Measurements from ENCODE around the gene TMEM236.
A peak's percentile ranks its signal among the peaks of the same experiment; 100 is the strongest.

TMEM236 gene

DNA sequence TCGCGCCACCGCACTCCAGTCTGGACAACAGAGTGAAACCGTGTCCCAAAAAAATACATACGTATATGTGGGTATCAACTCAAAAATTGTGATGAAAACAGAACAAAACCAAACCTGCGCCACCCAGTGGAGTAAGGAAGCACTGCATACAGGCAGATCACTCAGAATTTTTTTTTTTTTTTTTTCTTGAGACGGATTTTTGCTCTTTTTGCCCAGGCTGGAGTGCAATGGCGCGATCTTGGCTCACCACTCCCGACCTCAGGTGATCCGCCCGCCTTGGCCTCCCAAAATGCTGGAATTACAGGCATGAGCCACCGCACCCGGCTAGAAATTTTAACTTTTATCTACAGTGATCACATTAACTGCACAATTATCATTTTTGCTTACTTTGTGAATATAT lies 9.1 kb upstream of the TMEM236 start:
- peak; percentile 14 for DNase-seq

DNA sequence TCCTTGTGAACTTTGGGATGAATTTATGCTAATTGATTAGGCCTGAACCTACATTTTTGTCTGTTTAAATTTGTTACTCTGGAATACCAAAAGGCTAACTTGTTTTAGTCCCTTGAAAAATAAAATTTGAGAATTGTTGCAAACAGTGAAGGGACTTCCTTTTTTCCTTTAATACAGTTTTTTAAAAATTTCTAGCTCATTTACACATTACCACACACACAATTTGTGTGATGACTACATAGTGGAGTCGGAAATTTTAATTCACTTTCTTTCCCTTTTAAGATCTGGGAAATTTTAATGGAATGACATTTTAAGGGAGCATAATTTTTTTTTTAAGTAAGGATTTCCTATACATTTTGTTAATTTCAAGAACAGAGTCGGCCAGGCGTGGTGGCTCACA lies 8.6 kb upstream of the TMEM236 start:
- DNase-seq, result no peak

DNA sequence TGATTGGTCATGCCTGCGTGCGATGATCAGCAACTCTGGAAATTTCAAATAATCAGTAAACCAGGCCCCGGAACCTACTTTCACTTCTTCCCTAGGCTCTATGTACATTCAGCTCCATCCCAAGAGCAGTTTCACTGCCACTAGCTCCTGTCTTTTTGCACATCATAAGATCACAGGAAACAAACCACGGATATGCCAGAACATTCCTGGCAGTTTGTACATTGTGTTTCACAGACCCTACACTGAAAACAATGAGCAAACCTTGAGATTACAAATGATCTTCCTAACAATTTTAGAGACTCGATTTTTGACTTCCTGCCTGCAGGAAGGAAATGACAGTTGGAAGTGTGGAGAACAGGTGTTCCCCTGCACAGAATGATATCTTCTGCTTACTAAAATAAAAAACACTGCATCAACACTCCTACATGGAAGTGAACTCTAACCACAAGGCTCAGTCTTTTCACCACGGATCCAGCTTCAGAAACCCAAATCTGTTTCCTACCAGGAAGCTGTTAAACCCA lies 7.6 kb upstream of the TMEM236 start:
- no peak for DNase-seq

DNA sequence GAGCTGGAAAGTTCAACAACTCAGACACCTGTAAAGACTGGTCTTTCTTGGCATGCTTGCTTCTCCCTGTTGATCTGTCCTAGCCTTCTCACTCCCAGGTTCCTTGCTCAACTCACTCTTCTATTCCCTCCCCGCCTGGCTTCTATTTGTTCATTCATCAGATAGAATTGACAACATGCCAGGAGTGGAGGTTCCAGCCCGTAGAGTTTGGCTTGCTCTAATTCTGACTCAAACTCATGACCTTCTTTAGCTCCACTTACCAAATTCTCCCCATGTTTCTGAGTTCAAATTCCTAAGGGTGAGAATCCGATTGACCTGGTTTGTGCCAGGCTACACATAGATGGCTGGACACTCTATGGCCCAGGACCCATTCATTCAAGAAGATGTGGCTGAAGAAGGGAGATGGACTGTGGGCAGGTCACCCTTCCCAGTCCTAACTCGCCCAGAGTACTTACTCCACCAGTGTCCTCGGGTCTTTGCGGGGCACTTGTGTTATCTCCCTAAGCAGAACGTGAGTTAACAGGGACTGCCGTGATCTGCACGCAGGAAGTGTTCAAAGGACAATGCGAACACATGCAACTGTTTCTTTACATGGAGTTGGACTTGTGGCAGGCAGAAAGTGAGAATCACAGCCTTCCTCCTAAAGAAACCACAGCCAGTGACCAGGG lies 4.0 kb upstream of the TMEM236 start:
- no peak for DNase-seq

DNA sequence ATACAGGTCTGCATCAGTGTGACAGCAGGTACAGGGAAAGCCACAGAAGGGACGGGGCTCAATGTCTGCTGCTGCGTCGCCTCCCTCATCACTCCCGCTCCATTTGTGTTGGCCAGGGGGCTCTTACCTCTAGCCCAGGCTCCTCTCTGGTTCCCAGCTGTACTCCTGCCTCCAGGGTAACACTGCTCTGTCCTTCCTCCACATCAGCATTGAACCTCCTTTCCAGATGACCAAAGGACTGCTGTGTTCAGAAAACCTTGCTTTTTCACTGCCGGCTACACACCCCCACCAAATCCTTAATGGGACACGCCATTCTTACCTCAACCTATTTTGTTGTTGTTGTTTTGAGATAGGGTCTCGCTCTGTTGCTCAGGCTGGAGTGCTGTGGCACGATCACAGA lies 2.1 kb upstream of the TMEM236 start:
- DNase-seq, result no peak

DNA sequence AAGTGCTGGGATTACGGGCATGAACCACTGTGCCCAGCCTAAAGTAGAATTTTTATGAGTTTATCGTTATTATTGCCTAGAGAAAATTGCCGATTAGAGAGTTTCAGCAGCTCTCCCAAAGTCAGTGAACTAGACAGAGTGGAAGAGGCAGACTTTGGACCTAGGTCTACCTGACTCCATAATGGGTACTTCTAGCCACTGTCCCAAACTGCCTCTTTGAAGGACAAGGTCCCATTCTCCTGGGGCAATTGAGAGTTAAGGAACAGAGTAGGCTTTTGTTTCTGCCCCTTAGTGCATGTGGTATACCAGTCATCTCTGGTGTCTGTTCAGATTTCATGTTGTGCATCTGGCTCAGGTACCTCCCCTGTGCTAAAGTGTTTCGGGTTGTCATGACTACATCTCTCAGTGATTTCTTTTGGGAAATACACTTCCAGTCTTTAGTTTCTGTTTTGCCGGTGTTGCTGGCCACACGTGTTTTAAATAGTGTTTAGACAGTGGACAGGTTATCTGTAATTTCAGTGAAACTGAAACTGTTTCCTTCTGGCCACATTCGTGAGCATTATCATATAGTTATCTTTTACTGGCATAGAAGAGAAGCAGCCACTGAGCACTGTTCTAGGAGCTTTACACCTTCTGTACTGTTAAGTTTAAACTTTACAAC lies 4.7 kb downstream of the TMEM236 start:
- no peak for DNase-seq

DNA sequence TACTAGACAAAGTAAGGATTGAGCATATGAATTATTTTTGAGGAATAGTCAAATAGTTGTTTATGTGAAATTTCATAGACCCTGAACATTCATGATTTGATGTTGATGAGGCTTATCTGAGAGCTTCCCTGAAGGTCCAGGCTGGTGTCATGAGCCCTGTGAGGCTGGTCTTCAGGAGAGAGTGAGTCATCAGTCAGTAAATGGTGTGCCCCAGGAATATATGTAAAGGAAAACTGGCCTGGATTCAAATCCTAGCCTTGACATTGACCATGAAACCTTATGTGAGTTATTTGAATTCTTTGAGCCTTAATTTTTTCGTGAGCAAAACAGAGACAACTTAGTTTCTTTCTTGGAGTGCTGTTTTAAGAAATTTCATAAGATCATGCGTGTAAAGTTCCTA lies 6.2 kb downstream of the TMEM236 start:
- no peak for DNase-seq

DNA sequence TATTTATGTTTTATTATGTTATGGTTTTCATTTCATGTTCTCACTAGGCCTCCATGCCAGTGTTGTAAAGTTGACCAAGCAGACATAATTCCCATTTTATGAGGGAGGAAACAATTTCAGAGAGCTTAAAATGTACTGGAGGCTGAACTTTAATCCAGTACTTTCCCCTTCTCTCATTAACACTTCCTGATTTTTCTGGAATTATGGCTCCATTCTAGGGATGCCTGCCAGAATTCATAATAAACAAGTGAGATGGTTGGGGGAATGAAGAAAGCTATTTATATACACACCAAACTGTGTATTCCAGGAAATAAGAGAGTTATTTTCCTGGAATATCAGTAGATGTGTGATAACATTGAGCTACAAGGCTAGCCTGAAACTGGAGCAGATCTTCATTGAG lies 6.9 kb downstream of the TMEM236 start:
- DNase-seq, result no peak

DNA sequence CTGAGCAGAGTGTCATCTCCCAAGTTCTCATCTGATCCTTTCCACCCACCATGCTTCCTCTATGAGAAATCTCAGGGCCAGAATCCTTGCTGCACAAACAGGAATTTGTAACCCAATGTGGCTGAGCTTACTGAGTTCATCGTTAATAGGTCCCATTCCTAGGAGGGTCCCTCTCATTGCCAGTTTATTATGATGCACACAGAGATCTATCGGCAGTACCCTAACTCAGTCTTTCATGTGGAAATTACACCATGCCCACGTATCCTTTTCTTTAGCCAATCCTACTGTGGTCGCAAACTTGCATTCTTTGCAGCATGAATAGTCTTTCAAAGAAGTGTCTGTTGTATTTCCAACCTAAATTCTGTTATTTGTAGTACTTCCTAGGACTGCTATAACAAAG lies 12.1 kb downstream of the TMEM236 start:
- no peak for DNase-seq

DNA sequence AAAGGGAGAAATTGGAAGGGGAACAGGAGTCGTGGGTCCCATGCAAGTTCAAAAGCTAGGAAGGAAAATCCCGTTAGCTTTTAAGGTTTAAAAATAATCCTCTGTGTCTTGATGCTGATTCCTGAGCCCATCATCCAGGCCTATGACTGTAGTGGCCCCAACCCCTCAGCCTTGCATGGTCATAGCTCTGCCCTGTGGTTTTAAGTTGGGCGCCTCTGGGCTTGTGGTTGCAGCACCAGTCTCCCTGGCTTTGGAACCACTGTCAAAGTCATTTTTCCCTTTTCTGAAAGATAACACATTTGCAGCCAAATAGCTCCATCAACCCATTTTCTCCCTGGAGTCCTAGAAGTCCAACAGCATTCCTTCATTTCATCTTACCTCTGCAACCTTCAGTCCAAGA lies 13.6 kb downstream of the TMEM236 start:
- DNase-seq, result no peak

DNA sequence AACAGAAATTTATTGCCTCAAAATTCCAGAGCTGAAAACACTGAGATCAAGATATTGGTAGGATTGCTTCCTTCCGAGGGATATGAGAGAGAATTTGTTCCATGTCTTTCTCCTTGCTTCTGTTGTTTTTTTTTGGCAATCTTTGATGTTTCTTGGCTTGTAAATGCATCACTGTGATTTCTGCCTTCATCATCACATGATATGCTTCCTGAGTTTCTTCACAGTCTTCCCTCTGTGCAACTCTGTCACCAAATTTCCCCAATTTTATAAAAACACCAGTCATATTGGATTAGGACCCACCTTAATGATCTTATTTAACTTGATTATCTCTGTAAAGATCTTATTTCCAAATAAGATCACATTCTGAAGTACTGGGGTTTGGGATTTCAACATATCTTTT lies 14.7 kb downstream of the TMEM236 start:
- no peak for DNase-seq

DNA sequence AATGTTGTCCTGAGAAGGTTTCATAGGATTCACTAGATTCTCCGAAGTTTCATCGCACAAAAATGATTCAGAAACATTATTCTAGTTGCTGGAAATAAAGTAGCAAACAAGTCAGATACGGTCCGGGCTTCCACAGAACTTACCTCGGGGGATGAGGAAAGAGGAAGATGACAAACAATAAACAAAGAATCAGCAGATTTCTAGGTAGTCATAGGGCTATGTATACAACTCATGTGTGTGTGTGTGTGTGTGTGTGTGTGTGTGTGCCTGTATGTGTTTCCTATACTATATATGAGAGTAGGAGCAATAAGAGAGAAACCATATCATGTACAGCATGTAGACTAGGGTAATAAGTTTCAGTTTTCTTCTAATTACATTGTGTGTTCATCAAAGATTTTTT lies 16.5 kb downstream of the TMEM236 start:
- DNase-seq, result no peak

DNA sequence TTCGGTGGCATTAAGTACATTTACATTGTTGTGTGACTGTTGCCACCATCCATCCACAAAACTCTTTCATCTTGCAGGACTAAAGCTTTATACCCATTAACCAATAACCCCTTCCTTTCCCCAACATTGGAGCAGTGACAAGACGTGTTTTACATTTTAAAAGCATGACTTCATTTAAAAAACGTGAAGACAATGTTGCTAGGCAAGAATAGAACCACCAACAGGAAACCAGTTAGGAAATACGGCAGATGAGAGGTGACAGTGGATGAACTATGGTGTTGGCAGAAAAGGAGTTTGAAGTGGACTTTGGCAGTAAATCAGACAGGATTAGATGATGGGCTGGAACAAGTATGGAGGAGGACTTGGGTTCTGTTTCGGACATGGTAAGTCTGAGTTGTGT lies 17.0 kb downstream of the TMEM236 start:
- DNase-seq, result no peak

DNA sequence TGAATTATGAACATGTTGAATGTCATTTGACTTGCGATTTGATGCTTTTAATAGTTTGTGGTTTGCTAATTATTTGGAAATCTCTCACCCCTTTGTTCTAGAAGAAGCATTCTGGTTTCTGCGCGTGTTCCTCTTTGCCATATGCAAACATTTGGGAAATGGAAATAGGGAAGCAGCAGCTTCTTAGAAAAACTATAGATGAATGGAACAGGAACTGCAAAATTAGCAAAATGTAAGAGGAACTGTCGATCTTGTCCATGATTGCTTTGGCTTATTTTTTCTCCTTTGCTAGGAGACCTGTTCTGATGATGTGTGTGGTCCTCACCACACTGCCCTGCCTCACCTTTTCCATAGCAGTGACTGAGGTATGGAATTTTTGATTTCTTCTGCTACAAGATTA lies 19.0 kb downstream of the TMEM236 start:
- DNase-seq, result no peak

DNA sequence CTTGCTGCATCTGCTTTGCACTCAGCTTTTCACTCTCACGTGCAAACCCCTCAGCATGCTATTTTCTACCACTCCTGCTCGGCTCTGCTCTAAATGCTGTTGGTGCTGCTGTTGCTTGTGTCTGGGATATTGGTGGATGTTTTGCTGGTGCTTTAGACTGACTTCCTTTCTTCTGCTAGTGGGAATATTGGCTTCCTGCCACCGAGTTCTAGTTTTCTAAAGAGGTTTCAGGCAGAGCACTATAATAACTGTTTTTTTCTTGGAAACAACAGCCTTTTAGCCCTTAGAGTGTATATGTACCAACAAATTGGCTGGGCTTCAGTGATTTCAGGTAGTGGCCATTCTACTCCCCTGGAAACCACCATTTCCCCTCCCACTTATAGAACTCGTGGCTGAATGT lies 27.8 kb downstream of the TMEM236 start:
- DNase-seq, result no peak

DNA sequence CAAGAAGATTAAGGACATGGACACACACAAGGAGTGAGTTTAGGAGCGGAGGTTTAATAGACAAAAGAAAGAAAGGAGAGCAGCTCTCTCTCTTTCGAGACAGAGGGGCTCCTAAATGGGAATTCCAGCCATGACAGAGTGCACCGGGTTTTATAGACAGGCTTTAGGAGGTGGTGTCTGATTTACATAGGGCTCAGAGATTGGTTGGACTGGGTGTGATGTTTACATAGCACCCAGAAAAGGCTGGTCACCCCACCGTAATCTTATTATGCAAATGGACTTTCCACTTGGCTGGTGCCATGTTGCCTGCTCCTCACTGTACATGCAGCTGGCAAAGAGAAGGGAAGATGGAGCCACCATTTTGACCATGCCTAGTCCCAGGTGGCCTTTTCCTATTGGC lies 28.7 kb downstream of the TMEM236 start:
- no peak for DNase-seq

DNA sequence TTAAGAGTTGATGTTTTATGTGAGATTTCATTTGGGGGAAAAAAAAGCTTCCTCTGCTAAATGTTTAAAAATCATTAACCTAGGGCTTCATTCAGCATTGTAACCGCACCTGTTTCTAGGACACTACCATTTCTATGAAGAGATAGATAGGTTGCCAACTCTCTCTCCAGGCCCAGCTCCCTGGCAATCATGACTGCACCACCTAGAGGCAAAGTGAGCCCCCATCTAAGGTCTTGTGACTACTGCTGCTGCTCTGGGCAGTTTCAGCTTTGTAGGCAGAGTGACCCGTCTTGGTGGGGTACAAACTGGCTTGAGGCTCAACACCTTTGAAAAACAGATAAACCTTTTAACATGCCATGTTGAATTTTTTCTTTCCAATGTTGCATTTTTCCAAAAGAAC lies 29.9 kb downstream of the TMEM236 start:
- DNase-seq, result no peak

DNA sequence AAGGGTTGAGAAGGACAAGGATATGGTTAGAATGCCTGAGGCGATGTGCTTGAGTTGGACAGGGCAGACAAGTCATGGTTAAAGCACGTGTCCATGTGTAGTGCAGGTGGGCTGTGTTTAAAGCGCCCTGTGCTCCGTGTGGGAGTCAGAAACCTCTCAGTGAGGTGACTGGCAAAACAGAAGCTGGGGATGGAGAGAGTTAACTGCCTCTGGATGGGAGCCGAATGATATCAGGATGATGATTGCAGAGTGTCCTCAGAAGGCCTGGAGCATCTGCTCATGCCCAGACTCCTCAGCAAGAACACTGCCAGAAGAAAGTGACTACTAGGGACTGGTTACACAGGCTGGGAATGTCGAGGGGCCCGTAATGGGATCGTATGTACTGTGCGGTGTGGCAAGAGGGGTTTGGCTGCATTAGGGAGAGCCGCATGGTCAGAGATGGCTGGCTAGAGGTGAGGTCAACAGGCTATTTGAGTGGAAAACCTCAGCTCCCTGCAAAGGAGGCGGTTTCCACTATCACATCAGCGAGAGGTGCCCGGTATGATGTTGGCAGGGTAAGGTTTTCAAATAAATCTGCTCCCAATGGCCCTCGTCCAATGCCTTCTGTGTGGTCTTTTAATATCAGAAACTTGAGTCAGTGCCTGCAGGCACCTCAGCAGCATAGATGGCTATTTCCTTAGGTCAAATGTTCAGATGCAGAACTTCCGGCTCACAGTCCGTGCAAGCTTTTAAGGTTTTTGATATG lies 31.1 kb downstream of the TMEM236 start:
- DNase-seq, result no peak

DNA sequence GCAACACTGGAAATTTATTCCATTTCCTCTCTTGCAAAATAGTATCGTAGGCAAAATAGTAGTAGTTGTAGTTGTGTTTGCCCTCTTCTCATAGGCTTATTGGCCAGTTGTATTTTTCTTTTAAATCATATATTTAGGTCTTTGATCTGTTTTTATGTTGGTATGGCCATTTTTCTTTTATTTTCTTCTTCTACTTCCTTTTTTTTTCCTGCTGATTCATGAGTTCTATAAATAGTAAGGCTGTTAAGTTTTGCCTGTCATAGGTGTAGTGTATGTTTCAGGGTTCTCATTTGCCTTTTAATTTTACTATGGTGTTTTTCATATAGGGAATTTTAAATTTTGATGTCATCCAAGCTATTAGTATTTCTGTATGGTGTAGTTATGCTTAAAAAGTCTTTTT lies 31.8 kb downstream of the TMEM236 start:
- DNase-seq, result no peak

DNA sequence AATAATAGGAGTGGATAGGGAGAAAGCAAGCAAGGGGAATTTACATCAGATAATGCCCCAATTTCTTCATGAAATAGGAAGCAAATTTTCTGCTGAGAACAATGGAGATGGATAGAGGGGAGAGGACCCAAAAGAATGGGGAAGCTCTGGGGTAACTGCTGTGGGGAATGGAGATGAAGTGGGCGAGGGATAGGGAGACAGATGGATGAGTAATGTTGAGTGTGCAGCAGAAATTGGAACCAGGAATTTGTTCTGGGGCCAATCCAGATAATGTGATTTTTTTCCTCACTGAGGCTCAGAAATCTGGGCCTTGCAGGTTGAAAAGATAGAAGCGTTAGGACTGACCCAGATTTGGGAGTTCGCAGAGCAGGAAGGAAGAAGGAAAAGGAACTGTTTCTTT lies 32.7 kb downstream of the TMEM236 start:
- no peak for DNase-seq

DNA sequence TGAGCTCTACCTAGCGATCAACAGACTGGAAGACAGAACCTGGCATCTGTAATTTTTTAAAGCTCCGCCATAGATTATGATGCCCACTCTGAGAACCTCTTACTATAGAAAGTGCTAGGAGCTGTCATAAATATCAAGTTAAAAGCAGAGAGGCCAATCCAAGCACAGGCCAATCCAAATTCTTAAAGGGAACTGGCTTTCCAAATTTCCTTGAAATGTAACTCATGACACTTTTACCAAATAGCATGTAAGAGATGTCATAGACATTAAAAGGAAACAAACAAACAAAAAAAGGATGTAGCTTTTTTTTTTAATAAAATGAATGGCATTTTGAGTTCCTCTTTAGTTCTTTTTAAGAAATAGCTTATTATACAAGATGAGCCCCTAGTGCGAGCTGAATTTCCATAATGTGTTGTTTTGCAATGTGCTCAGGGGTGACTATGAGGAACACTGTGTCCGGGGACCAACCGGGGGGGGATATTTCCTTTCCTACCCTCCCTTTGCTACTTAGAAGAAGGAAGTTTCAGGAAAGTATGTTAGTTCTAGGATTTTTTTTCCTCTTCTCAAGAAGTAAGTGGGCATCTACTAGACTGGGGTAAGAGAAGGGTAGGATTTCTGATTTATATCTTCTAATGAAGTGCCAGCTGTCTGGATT lies 33.4 kb downstream of the TMEM236 start:
- DNase-seq, result no peak

DNA sequence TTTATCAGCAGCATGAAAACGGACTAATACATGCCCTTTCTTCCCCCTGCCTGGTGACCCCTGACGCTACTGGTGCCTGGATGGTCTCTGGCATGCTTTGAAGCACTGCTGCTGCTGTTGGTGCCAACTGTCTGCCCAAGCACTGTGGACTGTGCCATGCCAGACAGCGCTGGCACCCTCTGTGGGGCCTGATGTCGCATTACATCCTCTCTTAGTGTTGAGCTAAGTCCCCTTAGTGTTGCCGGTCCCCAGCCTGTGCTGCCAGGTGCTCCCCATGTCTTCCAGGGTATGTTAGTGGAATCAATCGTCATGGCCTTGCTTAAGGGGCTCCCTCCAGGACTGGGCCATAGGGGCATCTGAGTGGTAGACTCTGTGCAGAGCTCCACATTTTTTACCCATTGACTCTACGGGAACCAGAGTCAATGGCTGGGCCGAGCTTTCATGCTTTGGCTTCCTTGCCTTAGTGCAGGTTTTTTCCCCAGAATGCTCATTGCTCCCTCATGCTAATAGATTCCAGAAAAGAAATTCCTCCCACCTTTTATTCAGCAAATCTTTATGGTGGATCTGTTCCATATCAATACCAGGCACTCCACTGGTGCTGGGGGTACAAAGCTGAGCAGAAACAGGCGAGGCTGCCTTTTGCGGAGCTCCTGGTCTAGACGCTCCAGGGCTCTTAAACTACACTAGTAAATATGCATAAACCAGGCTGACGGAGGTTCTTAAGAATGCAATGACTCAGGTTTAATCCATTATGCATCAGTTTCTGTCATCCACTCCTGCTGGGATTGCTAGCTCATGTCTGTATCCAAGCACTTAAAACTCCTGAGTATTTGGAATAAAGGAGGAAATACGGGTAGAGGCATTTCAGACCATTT lies 35.3 kb downstream of the TMEM236 start:
- DNase-seq, result no peak

DNA sequence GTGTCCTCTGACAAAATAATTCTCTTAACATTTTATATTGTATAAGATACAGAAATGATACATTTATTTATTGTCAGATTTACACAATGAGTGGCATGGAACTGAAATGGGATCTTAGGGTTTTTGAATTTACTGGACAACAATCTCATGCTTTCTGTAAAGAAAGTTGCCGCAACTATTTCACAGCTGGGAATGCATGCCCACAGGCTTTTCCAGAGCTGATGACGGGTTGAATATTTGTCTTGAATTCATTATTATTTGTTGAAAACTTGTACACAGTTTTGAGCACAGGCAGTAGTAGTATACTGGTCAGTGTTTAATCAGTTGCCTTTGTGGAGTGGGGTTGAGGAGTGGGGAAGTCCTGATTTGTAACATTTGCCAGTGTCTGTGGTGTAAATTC lies 36.6 kb downstream of the TMEM236 start:
- no peak for DNase-seq

Measured in NCI-H69 (cell line).